H1 (cell line): ENCODE results near the gene PTPRD. TPM values are rescaled to one million over a fixed set of nuclear protein-coding genes. Genes with fewer than 3 reads are reported as not detected.
"Not testable (repeated sequence)": the region's sequence is repeated elsewhere in the genome, so short reads cannot be mapped to it uniquely, and the experiment has no call there.

Experiments
- CTCF ChIA-PET: fragments of 300-600 bp; sonication (Branson Sonifier 250); formaldehyde crosslinking; loops from one replicate; lab custom pipeline; 2021; ENCODE audit not compliant: partially characterized antibody; lab: Charles Lee
- POLR2A ChIA-PET: fragments of 300-600 bp; sonication (Branson Sonifier 250); formaldehyde crosslinking; loops from one replicate; lab custom pipeline; 2021; ENCODE audit warnings: inconsistent platforms; ENCODE audit not compliant: partially characterized antibody; lab: Charles Lee
- DNase-seq, 2 experiments: peaks; one replicate each; pipeline versions ENCODE4 v3.0.0 to v3.0.0-alpha.2; 2010 to 2022; ENCODE audit warnings: low spot score in 2 of 2, low read depth in 1 of 2, mixed read lengths in 1 of 2
- FAIRE-seq: peaks from 2 replicates; lab custom pipeline; 2011; peaks lifted over from hg19 to GRCh38; lab: Jason Lieb, UNC
- H2AFZ ChIP-seq: 2 replicates; pipeline ENCODE4 v1.8.1; 2012; ENCODE audit warnings: low read length, inconsistent platforms
- H2AK5ac ChIP-seq: 2 replicates; pipeline ENCODE4 v1.6.1; 2013; ENCODE audit warnings: low read depth, low read length
- H2BK120ac ChIP-seq: replicated peaks from 2 replicates; pipeline ENCODE3; 2013; ENCODE audit warnings: low read depth, low read length, inconsistent platforms
- H2BK12ac ChIP-seq: 2 replicates; pipeline ENCODE4 v1.6.1; 2013; ENCODE audit warnings: low read depth, low read length
- H2BK15ac ChIP-seq: 2 replicates; pipeline ENCODE4 v1.6.1; 2013; ENCODE audit warnings: low read length
- H2BK20ac ChIP-seq: 2 replicates; pipeline ENCODE4 v1.6.1; 2013; ENCODE audit warnings: low read length
- H2BK5ac ChIP-seq: 2 replicates; pipeline ENCODE4 v1.6.1; 2013; ENCODE audit warnings: low read depth, low read length
- H3K14ac ChIP-seq: 2 replicates; pipeline ENCODE4 v1.6.1; 2013; ENCODE audit warnings: inconsistent platforms; ENCODE audit not compliant: insufficient read length
- H3K18ac ChIP-seq: 2 replicates; pipeline ENCODE4 v1.6.1; 2013; ENCODE audit warnings: low read length; ENCODE audit errors: extremely low read depth
- H3K23ac ChIP-seq: 2 replicates; pipeline ENCODE4 v1.6.1; 2013; ENCODE audit warnings: inconsistent platforms; ENCODE audit not compliant: insufficient read length
- H3K23me2 ChIP-seq: 2 replicates; pipeline ENCODE4 v1.6.1; 2013; ENCODE audit warnings: low read depth, low read length
- H3K27ac ChIP-seq: 2 replicates; pipeline ENCODE4 v1.6.1; 2011; ENCODE audit warnings: low read depth, low read length, inconsistent platforms
- H3K27me3 ChIP-seq, 4 experiments: replicated peaks in 1 of 4; 1 replicate in 1 of 4; 2 replicates in 3 of 4; pipeline versions ENCODE4 v1.6.1 to v1.8.1; 2011 to 2013; ENCODE audit warnings: low read length in 3 of 4, mild to moderate bottlenecking in 3 of 4, inconsistent platforms in 2 of 4, mixed read lengths in 2 of 4, moderate library complexity in 1 of 4; ENCODE audit not compliant: control insufficient read depth in 3 of 4, insufficient read depth in 3 of 4; ENCODE audit errors: extremely low read depth in 1 of 4
- H3K36me3 ChIP-seq, 4 experiments: 2 replicates each; pipeline versions ENCODE4 v1.6.1 to v1.8.1; 2011 to 2013; ENCODE audit warnings: mild to moderate bottlenecking in 4 of 4, low read length in 3 of 4, moderate library complexity in 2 of 4, control low read depth in 1 of 4, inconsistent platforms in 1 of 4; ENCODE audit not compliant: insufficient read depth in 4 of 4, control insufficient read depth in 2 of 4
- H3K4ac ChIP-seq: replicated peaks from 2 replicates; pipeline ENCODE3; 2013; ENCODE audit warnings: low read length, low read depth, mixed read lengths, inconsistent platforms; ENCODE audit not compliant: insufficient read length
- H3K4me1 ChIP-seq, 4 experiments: replicated peaks in 1 of 4; 1 replicate in 1 of 4; 2 replicates in 3 of 4; pipeline versions ENCODE4 v1.6.1 to v1.8.1; 2011 to 2013; ENCODE audit warnings: low read length in 3 of 4, inconsistent platforms in 2 of 4, mixed read lengths in 1 of 4; ENCODE audit not compliant: insufficient read depth in 4 of 4, control insufficient read depth in 3 of 4
- H3K4me2 ChIP-seq, 2 experiments: 2 replicates each; pipeline versions ENCODE4 v1.6.1 to v1.8.1; 2011 to 2013; ENCODE audit warnings: low read depth in 2 of 2, low read length in 2 of 2, control low read depth in 1 of 2, inconsistent platforms in 1 of 2, mild to moderate bottlenecking in 1 of 2; ENCODE audit not compliant: insufficient read depth in 1 of 2
- H3K4me3 ChIP-seq, 4 experiments: fragments of 200-600, 300-600 bp in 1 of 4; sonication (generic), shearing (Covaris generic), sonication (Bioruptor Twin) in 1 of 4; 2 replicates each; pipeline versions ENCODE4 v1.5.1 to v1.8.1; 2011 to 2016; ENCODE audit warnings: low read length in 4 of 4, low read depth in 3 of 4, control low read depth in 2 of 4, inconsistent platforms in 2 of 4, mild to moderate bottlenecking in 2 of 4, mixed read lengths in 1 of 4, moderate library complexity in 1 of 4; ENCODE audit not compliant: insufficient read depth in 2 of 4; ENCODE audit errors: extremely low read depth in 1 of 4
- H3K56ac ChIP-seq: replicated peaks from 2 replicates; pipeline ENCODE3; 2013; ENCODE audit warnings: low read depth, mild to moderate bottlenecking, mixed read lengths, low read length, inconsistent platforms; ENCODE audit not compliant: insufficient read length
- H3K79me1 ChIP-seq: 2 replicates; pipeline ENCODE4 v1.6.1; 2013; ENCODE audit warnings: low read depth, low read length, control low read depth
- H3K79me2 ChIP-seq, 2 experiments: 2 replicates each; pipeline versions ENCODE4 v1.6.1 to v1.8.1; 2012 to 2013; ENCODE audit warnings: low read length in 2 of 2, mild to moderate bottlenecking in 2 of 2, inconsistent platforms in 1 of 2; ENCODE audit not compliant: insufficient read depth in 2 of 2, control insufficient read depth in 1 of 2
- H3K9ac ChIP-seq, 4 experiments: replicated peaks in 1 of 4; 1 replicate in 1 of 4; 2 replicates in 3 of 4; pipeline versions ENCODE4 v1.6.1 to v1.8.1; 2011 to 2013; ENCODE audit warnings: low read depth in 3 of 4, low read length in 3 of 4, control low read depth in 2 of 4, mild to moderate bottlenecking in 2 of 4, moderate library complexity in 2 of 4, inconsistent platforms in 1 of 4; ENCODE audit errors: extremely low read depth in 1 of 4
- H3K9me3 ChIP-seq, 2 experiments: 2 replicates each; pipeline versions ENCODE4 v1.6.1 to v1.8.1; 2012 to 2013; ENCODE audit warnings: mild to moderate bottlenecking in 2 of 2, moderate library complexity in 2 of 2, control low read depth in 1 of 2, inconsistent platforms in 1 of 2, low read depth in 1 of 2, low read length in 1 of 2, mixed read lengths in 1 of 2; ENCODE audit not compliant: insufficient read depth in 2 of 2
- H4K20me1 ChIP-seq, 2 experiments: replicated peaks in 1 of 2; 2 replicates each; pipeline versions ENCODE3 to v1.8.1; 2011 to 2013; ENCODE audit warnings: inconsistent platforms in 2 of 2, low read length in 2 of 2, mild to moderate bottlenecking in 1 of 2; ENCODE audit not compliant: insufficient read depth in 2 of 2, control insufficient read depth in 1 of 2
- H4K5ac ChIP-seq: 2 replicates; pipeline ENCODE4 v1.6.1; 2013; ENCODE audit warnings: low read length, low read depth, mixed read lengths, inconsistent platforms; ENCODE audit not compliant: insufficient read length
- H4K8ac ChIP-seq: 2 replicates; pipeline ENCODE4 v1.8.0; 2013; ENCODE audit warnings: mild to moderate bottlenecking, moderate library complexity, low read length, inconsistent platforms; ENCODE audit not compliant: insufficient read depth; ENCODE audit errors: extremely low read depth
- H4K91ac ChIP-seq: replicated peaks from 2 replicates; pipeline ENCODE3; 2013; ENCODE audit warnings: low read length, mixed read lengths, inconsistent platforms; ENCODE audit not compliant: insufficient read length
- ATF2 ChIP-seq: IDR thresholded peaks from 2 replicates; pipeline ENCODE4 v1.6.1; 2012; ENCODE audit warnings: low read length, inconsistent platforms
- WGBS, 2 experiments: shearing (Covaris generic) in 1 of 2; methylation state at CpG; one replicate each; pipeline versions ENCODE4 v1.1.6 to v1.1.7; 2013 to 2015; ENCODE audit warnings: low lambda C conversion rate in 2 of 2, mixed read lengths in 2 of 2, inconsistent platforms in 1 of 2, low coverage in 1 of 2, missing lambda C conversion rate in 1 of 2; ENCODE audit not compliant: insufficient replicate concordance in 2 of 2, insufficient coverage in 1 of 2, insufficient read length in 1 of 2; ENCODE audit errors: extremely low coverage in 1 of 2, missing lambda C conversion rate in 1 of 2; 5-methylcytosine and 5-hydroxymethylcytosine counted together
- polyA plus RNA-seq, 7 experiments: library from polyadenylated mRNA; depleted of rRNA in 3 of 7; stranded (reverse) in 5 of 7; unstranded in 2 of 7; fragments of >200 nt in 5 of 7; fragments of 200-250 nt in 2 of 7; gene quantifications; 1 replicate in 5 of 7; 2 replicates in 1 of 7; 4 replicates in 1 of 7; pipeline versions ENCODE4 v1.2.1 to v1.2.3, GENCODE V29; 2011 to 2013; ENCODE audit warnings: missing spikeins in 2 of 7, mixed read lengths in 2 of 7
- total RNA-seq: library from RNA; stranded (reverse); fragmentation: NEBNext Ultra II Directional; extraction: Animal tissue kit (Norgen Biotek cat#: 25700); gene quantifications from 2 replicates; pipeline ENCODE4 v1.2.1, GENCODE V29; 2021

The PTPRD gene
- total and polyA plus RNA-seq, 2 of the 8 experiments (the other 6 are each of a cell fraction or from before 2014, with no cell fraction given): 17.2 to 77.0 TPM

DNA sequence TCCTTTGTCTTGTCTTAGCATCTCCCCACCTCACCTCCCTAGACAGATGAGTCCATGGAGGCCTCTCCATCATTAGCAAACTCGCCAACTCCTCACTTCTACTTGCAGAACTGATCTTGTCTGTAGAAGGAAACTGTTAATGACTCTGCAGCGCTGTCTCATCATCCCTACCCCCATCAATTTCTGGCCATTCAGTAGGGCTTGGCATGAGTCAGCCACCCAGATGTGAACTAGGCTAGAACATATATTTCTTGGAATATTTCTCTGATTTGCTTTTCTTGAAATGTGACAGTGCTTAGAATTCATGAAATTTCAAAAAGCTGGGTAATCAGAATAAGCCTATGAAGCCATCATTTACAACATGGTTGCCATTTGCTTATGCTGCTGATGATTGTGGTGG lies 1688.2 kb downstream of the PTPRD start (continued):
- no peak for TF ChIP-seq ATF2
- TF ChIP-seq, all 59 proteins: peak for 0

- FAIRE-seq, H4K91ac ChIP-seq, H2BK12ac ChIP-seq, POLR2A ChIA-PET, H4K20me1 ChIP-seq, H3K23ac ChIP-seq, H2BK120ac ChIP-seq, H3K4me2 ChIP-seq, H3K9ac ChIP-seq, H3K4me3 ChIP-seq, H2BK15ac ChIP-seq, H3K79me2 ChIP-seq, H3K14ac ChIP-seq, H3K4ac ChIP-seq, DNase-seq, H2AFZ ChIP-seq, H3K27me3 ChIP-seq, H4K8ac ChIP-seq, H3K9me3 ChIP-seq, H3K4me1 ChIP-seq, H3K18ac ChIP-seq, H3K36me3 ChIP-seq, H3K23me2 ChIP-seq, H2BK5ac ChIP-seq, H2AK5ac ChIP-seq, H4K5ac ChIP-seq, H3K79me1 ChIP-seq, H3K56ac ChIP-seq, H3K27ac ChIP-seq, H2BK20ac ChIP-seq: not testable (repeated sequence)
- CTCF ChIA-PET: interaction anchor here (0.6 to 1.0 kb wide), 3 partner anchors 25 to 1313 kb away, joined by 3 read pairs; no protein-coding TSS in a partner anchor
- 95% methylated on average over 19 of the region's 19 CpGs; no CpG with 5 or more reads in 1 of the 2 experiments for WGBS, 2 experiments
Measured at GRCh38 chr9:8920478-8921183, 1692.2 kb downstream of the PTPRD start.
